GM12873 (cell line): Measurements from ENCODE around the gene FAM227B.

ENCODE experiments used
- TF ChIP-seq, protein P1 (sequence below): IDR thresholded peaks from 2 replicates; pipeline ENCODE4 v1.5.1; 2012; ENCODE audit warnings: low read depth, mild to moderate bottlenecking, moderate library complexity, low read length, control low read depth; ENCODE audit not compliant: insufficient read depth; ENCODE audit errors: missing control alignments

The FAM227B gene

DNA sequence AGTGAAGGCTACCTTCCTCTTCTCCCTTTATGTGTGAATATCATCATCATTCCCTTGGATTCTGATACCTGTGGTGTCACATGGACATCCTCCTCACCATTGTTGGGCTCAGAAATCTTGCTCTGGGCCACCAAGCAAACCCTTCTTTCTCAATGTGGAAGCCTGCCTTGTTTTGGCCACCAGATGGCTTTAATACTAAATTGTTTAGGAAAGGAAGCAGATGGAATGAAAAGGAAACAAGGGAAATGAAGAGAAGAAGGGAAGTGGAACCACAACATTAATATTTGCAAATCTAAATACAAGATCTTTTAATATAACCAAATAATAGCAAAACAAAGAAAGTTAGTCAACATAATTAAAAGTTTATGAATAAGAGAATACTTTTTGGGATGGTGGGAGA lies 14.0 kb downstream of the FAM227B start:
- TF ChIP-seq, protein P1, sequence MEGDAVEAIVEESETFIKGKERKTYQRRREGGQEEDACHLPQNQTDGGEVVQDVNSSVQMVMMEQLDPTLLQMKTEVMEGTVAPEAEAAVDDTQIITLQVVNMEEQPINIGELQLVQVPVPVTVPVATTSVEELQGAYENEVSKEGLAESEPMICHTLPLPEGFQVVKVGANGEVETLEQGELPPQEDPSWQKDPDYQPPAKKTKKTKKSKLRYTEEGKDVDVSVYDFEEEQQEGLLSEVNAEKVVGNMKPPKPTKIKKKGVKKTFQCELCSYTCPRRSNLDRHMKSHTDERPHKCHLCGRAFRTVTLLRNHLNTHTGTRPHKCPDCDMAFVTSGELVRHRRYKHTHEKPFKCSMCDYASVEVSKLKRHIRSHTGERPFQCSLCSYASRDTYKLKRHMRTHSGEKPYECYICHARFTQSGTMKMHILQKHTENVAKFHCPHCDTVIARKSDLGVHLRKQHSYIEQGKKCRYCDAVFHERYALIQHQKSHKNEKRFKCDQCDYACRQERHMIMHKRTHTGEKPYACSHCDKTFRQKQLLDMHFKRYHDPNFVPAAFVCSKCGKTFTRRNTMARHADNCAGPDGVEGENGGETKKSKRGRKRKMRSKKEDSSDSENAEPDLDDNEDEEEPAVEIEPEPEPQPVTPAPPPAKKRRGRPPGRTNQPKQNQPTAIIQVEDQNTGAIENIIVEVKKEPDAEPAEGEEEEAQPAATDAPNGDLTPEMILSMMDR, result no peak

DNA sequence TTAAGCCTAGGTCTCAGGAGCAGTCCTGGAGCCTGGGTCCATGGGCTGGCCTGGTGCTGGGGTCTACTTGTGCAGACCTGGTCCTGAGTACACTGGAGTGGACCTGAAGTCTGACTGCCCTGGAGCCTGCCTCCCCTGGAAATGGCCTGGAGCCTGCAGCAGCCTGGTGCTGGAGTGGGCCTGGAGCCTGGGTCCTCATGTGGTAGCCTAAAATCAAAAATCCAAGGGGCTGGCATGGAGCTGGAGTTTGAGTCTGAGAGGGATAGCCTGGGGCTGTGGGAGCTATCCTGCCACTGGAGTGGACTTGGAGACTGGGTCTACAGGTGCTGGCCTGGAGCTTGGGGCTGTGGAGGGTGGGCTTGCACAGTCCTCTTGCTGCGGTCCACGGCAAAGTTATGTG lies 15.0 kb downstream of the FAM227B start:
- TF ChIP-seq, protein P1, result no peak

DNA sequence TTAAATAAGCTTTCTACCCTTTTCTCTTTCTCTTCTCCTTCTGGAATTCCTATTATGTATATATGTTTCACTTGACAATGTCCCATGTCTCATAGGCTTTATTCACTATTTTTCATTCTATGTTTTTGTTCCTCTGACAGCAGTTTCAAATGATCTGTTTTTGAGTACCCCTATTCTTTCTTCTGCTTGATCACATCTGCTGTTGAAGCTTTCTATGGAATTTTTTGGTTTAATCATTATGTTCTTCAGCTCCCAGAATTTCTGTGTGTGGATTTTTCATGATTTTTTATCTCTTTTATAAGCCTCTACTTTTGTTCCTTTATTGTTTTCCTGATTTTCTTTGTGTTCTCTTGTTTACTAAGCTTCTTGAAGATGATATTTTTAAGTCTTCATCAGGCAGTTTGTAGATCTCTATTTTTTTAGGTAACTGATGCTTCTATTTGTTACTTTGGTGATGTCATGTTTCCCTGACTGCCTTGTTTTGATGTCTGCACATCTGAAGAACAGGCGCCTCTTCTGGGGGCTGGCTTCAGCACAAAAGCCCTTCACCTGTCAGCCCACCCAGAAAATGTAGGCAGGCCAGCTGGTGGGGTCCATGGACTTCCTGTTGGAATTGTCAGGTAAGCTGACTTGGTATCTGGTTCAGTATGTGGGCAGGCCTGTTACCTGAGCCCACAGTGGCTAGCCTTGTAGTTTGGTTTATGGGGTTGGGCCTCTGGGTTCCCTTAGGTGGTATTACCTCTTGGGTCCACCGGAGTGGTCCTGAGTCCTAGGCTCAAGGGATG lies 15.8 kb downstream of the FAM227B start:
- TF ChIP-seq, protein P1, result no peak

GRCh38 chr15:49589030-49589429 lies 31.6 kb downstream of the FAM227B start:
- TF ChIP-seq, protein P1, result no peak

GRCh38 chr15:49573421-49573820 lies 47.2 kb downstream of the FAM227B start:
- TF ChIP-seq, protein P1, result no peak

- TF ChIP-seq, protein P1, result no peak
Measured at GRCh38 chr15:49570672-49571071, 49.9 kb downstream of the FAM227B start.

- TF ChIP-seq, protein P1, result no peak
Measured at GRCh38 chr15:49570174-49570573, 50.4 kb downstream of the FAM227B start.
